Measurements from ENCODE around the gene DNAJC22. TPM values are rescaled to one million over a fixed set of nuclear protein-coding genes. Genes with fewer than 3 reads are reported as not detected.

DNAJC22 gene
- total and polyA plus RNA-seq, 2 of the 13 experiments (the other 11 are each of a cell fraction or from before 2014, with no cell fraction given): 25.2 to 31.7 TPM

DNA sequence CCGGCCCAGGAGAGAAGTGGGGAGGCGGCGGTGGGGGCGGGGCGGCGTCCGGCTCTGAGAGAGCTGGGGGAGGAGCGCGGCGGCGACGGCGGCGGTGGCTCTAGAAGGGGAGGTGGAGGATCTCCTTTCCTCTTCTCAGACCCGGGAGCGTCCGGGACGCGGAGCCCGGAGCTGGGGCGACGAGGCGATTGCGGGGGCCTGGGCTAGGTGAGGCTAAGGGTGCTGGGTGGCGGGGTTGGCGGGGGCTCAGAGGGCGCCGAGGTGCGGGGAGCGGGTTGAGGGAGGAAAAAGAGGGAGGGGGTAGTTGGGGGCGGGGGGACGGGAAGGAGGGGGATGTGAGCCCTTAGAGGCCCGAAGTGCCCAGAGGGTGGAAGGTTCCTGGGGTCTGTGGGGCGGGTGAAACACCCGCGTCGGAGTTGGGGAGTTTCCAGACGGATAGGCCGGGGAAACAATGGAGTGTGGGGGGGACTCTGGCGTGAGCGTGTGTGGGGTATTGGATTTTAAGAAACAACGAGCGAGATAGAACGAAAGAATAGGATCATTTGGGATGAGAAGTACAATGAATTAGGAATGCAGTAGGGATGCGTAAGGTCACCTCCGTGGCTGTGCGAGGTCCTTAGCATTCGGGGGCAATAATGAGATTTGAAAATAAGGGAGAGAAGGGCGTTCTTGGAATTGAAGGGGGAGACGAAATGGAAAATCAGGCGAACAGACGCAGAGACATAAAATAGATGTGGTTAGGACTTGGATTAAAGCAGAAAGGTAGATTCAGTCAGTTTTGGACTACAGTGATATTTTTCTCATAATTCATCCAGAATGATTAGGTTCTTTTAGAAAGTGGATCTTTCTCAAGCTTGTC lies 20.9 kb downstream of the DNAJC22 start, which contains the start of gene SPATS2 (continued):
- TF ChIP-seq FOXA1 (IDR thresholded peaks at IDR 0.05) (no peak), FOXA1 (CRISPR knock-in tag; IDR thresholded peaks at IDR 0.05) (no peak), BRCA1 (CRISPR knock-in tag; IDR thresholded peaks at IDR 0.05) (no peak), ZNF44 (CRISPR knock-in tag; IDR thresholded peaks at IDR 0.05) (no peak), ZMYM4 (CRISPR knock-in tag; IDR thresholded peaks at IDR 0.05) (no peak), ZNF709 (CRISPR knock-in tag; IDR thresholded peaks at IDR 0.05) (0 out of 2 replicates have a peak, but pooled peaks have one; percentile 47), BORCS8-MEF2B (CRISPR knock-in tag; IDR thresholded peaks at IDR 0.05) (no peak), HNF4G (IDR thresholded peaks at IDR 0.05; ENCODE audit: borderline replicate concordance, low read depth, low read length) (no peak), HNF4G (CRISPR knock-in tag; IDR thresholded peaks at IDR 0.05; ENCODE audit: borderline replicate concordance, low read depth) (0 out of 2 replicates have a peak, but pooled peaks have one; percentile 13), TAF15 (IDR thresholded peaks at IDR 0.05; ENCODE audit: low read depth, low read length, poor library complexity, severe bottlenecking) (no peak), NCOA1 (CRISPR knock-in tag; IDR thresholded peaks at IDR 0.05) (no peak), ZNF510 (CRISPR knock-in tag; IDR thresholded peaks at IDR 0.05; ENCODE audit: low read depth) (no peak), ZNF781 (CRISPR knock-in tag; IDR thresholded peaks at IDR 0.05; ENCODE audit: borderline replicate concordance, not compliant biosample characterization) (no peak), GATAD2A (CRISPR knock-in tag; IDR thresholded peaks at IDR 0.05) (0 out of 2 replicates have a peak, but pooled peaks have one; percentile 21), ZNF724P (CRISPR knock-in tag; IDR thresholded peaks at IDR 0.05; ENCODE audit: borderline replicate concordance) (no peak; the same call in 1 of the 2 replicates), PRMT3 (CRISPR knock-in tag; IDR thresholded peaks at IDR 0.05; ENCODE audit: borderline replicate concordance, low read depth) (no peak), NONO (IDR thresholded peaks at IDR 0.05) (no peak), NONO (CRISPR knock-in tag; conservative IDR thresholded peaks at IDR 0.05) (0 out of 2 replicates have a peak, but pooled peaks have one; percentile 11), SOX5 (CRISPR knock-in tag; IDR thresholded peaks at IDR 0.05; ENCODE audit: borderline replicate concordance) (no peak; the same call in 1 of the 2 replicates)
- TF ChIP-seq, protein P1, sequence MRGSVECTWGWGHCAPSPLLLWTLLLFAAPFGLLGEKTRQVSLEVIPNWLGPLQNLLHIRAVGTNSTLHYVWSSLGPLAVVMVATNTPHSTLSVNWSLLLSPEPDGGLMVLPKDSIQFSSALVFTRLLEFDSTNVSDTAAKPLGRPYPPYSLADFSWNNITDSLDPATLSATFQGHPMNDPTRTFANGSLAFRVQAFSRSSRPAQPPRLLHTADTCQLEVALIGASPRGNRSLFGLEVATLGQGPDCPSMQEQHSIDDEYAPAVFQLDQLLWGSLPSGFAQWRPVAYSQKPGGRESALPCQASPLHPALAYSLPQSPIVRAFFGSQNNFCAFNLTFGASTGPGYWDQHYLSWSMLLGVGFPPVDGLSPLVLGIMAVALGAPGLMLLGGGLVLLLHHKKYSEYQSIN (CRISPR knock-in tag; IDR thresholded peaks at IDR 0.05; ENCODE audit: borderline replicate concordance): no peak
- TF ChIP-seq, protein P2, sequence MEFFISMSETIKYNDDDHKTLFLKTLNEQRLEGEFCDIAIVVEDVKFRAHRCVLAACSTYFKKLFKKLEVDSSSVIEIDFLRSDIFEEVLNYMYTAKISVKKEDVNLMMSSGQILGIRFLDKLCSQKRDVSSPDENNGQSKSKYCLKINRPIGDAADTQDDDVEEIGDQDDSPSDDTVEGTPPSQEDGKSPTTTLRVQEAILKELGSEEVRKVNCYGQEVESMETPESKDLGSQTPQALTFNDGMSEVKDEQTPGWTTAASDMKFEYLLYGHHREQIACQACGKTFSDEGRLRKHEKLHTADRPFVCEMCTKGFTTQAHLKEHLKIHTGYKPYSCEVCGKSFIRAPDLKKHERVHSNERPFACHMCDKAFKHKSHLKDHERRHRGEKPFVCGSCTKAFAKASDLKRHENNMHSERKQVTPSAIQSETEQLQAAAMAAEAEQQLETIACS (CRISPR knock-in tag; IDR thresholded peaks at IDR 0.05): no peak
- TF ChIP-seq, protein P3, sequence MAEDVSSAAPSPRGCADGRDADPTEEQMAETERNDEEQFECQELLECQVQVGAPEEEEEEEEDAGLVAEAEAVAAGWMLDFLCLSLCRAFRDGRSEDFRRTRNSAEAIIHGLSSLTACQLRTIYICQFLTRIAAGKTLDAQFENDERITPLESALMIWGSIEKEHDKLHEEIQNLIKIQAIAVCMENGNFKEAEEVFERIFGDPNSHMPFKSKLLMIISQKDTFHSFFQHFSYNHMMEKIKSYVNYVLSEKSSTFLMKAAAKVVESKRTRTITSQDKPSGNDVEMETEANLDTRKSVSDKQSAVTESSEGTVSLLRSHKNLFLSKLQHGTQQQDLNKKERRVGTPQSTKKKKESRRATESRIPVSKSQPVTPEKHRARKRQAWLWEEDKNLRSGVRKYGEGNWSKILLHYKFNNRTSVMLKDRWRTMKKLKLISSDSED (CRISPR knock-in tag; IDR thresholded peaks at IDR 0.05): no peak
- TF ChIP-seq, protein P4, sequence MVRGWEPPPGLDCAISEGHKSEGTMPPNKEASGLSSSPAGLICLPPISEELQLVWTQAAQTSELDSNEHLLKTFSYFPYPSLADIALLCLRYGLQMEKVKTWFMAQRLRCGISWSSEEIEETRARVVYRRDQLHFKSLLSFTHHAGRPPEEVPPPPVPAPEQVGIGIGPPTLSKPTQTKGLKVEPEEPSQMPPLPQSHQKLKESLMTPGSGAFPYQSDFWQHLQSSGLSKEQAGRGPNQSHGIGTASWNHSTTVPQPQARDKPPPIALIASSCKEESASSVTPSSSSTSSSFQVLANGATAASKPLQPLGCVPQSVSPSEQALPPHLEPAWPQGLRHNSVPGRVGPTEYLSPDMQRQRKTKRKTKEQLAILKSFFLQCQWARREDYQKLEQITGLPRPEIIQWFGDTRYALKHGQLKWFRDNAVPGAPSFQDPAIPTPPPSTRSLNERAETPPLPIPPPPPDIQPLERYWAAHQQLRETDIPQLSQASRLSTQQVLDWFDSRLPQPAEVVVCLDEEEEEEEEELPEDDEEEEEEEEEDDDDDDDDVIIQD (CRISPR knock-in tag; IDR thresholded peaks at IDR 0.05; ENCODE audit: low read depth): no peak
- TF ChIP-seq, protein P5, sequence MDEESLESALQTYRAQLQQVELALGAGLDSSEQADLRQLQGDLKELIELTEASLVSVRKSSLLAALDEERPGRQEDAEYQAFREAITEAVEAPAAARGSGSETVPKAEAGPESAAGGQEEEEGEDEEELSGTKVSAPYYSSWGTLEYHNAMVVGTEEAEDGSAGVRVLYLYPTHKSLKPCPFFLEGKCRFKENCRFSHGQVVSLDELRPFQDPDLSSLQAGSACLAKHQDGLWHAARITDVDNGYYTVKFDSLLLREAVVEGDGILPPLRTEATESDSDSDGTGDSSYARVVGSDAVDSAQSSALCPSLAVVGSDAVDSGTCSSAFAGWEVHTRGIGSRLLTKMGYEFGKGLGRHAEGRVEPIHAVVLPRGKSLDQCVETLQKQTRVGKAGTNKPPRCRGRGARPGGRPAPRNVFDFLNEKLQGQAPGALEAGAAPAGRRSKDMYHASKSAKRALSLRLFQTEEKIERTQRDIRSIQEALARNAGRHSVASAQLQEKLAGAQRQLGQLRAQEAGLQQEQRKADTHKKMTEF (CRISPR knock-in tag; IDR thresholded peaks at IDR 0.05): no peak
